Activated naive CD8-positive, alpha-beta T cell treated with anti-CD3 and anti-CD28 coated beads, Interleukin-2, amount 50 U/mL, for 16 hours (primary cell): ENCODE measurements around the gene PLSCR2.
"Not testable (repeated sequence)": the region's sequence is repeated elsewhere in the genome, so short reads cannot be mapped to it uniquely, and the experiment has no call there.

Experiments
- DNase-seq: peaks from one replicate; pipeline ENCODE4 v3.0.0-alpha.2; 2020; ENCODE audit warnings: low read depth, low spot score

Gene PLSCR2

DNA sequence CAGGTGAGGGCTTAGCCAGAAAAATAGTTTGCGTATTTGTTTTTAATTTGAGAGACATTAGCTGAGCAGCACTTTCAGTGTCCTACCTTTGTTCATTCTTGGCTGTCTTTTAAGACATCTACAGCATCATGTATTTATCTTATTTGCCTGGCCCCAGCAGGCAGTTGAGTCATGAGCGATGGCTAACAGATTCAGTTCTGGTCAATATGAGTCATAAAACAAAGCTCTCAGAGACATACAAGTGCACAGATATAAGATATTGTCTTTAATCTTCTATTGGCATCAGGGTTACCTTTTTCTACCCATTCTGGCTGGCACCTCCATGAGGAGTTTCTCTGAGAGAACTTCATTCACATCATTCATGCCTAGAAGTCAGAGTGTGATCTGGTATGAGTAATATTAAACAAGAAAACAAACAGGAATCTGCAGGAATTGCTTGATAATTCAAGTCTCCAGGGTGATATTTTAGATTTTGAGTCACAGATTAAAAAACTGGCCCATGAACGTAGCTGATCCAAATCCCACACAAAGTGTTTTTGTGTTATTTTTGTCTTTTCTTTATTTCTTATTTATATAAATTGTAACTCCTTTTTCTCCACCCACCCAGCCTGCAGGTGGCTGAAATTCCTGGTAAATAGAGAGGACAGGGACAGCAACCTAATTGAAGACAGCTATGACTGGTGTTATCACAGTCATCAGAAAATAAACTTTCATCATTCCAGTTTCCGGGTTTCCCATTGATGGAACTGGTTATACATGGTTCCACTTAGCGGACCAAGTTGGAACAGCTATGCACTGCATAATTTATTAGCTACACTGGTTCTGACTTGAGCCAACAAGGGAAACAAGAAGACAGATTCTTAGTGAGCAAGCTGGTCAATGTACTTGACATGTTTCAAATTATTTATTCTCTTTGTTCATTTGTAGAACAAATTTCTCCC is 47.3 kb downstream of the PLSCR2 start:
- no peak for DNase-seq

GRCh38 chr3:146416366-146416765 is 53.0 kb downstream of the PLSCR2 start:
- DNase-seq: no peak

DNA sequence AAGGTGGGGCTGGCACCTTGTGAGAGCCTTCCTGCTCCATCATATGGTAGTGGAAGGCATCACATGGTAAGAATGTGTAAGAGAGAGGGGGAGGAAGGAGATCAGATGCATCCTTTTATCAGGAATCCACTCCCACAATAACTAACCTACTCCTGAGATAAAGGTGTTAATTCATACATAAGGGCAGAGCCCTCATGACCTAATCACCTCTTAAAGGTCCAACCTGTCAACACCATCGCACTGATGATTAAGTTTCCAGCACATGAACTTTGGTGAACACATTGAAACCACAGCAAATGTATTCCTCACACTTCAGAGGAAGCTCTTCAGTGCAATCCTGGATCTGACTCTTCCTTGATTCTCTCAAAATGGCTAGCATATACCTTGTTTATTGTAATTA is 55.4 kb downstream of the PLSCR2 start:
- DNase-seq: no peak

- not testable (repeated sequence) for DNase-seq
Observed at GRCh38 chr3:146412711-146413110, 56.6 kb downstream of the PLSCR2 start.

DNA sequence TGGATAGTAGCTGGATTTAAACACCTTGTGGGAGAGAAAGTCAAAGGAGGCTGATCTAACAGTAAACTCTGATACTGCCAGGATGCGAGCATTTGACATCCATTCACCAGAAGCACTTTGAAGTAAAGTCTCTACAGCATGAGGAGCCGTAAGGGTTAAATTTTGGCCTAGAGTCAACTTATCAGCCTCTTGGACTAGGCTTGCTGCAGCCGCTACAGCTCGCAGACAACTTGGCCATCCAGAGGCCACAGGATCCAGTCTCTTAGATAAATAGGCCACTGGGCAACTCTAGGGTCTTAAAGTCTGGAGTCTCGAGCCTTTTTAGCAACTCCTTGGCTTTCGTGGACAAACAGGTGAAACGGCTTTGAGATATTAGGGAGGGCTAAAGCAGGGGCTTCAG is 61.4 kb downstream of the PLSCR2 start:
- no peak for DNase-seq

DNA sequence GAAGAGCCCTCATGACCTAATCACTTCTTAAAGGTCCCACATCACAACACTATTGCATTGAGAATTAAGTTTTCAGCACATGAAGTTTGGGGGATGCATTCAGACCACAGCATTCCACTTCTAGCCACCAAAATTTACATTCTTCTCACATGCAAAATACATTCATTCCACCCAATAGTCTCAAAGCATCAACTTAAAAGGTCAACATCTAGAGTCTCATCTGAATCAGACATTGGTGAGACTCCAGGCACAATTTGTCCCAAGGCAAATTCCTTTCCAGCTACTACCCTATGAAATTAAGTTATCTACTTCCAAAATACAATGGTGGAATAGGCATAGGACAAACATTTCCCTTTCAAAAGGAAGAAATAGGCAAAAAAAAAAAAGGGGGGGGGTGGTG is 64.9 kb downstream of the PLSCR2 start:
- no peak for DNase-seq

DNA sequence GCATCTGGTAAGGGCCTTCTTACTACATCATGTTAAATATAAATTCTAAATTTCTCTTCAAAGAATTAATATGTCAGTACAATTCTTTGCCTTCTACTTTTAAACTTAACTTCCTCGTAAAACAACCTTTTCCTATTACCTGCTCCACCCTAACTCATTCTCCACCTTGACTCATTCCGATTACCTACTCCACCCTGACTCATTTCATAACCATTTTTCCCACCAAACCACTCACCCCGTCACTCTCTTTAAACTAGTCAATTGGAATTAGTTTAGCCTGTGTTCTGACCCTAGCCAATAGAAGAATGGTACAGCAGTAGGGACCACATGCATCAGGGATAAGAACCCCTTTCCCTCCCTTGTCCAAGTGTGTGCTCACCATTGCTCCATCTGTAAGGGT is 65.6 kb downstream of the PLSCR2 start:
- DNase-seq: no peak

DNA sequence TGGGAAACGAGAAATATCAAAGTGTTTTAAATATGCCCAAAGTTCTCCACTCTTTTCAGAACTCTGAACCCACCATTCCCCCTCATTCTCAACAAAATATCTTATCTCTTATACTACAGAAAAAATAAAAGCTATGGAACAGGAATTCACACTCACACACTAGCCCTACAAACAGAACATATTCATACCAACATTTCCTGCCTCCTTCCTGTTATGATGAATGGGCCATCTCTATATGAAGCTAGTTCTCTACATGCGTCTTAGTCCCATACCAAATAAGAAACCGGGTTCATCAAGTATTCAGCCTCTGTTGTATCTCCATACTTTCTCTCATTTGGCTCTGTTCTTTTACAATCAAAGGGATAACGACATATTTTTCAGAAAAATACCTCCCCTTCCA is 72.6 kb downstream of the PLSCR2 start:
- no peak for DNase-seq

GRCh38 chr3:146395164-146395563 is 74.2 kb downstream of the PLSCR2 start:
- DNase-seq: no peak

DNA sequence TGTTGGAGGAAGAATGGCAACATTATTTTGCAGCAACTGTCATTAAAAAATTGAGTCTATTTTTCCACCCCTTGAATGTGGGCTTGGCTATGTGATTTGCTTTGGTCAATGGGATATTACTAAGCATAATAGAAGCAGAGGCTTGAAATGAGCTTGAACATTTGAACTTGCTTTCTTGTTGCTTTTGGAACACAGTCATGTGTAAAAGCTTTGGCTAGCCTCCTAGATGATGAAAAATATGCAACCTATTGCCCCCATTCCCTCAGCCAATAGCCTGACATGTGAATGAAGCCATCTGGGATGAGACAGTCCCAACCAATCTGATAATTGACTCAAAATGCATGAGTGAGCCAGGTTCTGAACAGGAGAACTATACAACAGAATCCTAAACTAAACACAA is 78.4 kb downstream of the PLSCR2 start:
- DNase-seq: no peak

DNA sequence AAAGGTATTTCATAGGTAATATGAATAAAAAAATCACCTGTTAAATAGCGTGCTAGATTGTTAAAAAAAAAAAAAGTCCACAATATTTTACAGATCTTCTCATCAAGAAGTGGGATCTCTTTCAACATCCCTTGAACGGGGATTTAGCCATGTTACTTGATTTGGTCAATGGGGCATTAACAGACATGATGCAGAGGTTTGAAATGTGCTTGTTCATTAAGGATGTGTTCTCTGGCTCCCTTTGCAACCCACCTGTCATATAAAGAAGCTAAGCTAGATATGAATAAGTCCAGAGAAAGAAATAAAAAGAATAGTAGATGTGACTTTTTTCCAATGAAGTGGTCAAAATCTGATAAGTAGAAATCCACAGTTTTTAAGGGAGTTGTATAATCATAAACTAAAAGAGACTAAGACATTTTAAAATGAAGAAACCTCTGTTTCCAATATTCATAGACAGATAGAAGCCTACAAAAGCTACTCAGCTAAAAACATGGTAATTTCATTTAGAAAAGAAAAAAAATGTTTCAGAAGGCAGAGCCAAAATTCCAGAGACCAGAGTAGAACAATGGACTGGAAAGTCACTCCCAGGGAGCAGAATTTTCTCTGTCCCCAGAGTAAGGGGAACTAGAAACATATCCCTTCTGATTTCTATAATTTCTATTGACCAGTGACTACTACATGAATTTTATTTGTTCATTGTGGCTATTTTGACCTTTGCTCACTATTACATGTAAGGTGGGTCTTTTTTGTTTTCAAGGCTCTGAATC is 79.2 kb downstream of the PLSCR2 start:
- DNase-seq: no peak

- no peak for DNase-seq
Observed at GRCh38 chr3:146387566-146387965, 81.8 kb downstream of the PLSCR2 start.

DNA sequence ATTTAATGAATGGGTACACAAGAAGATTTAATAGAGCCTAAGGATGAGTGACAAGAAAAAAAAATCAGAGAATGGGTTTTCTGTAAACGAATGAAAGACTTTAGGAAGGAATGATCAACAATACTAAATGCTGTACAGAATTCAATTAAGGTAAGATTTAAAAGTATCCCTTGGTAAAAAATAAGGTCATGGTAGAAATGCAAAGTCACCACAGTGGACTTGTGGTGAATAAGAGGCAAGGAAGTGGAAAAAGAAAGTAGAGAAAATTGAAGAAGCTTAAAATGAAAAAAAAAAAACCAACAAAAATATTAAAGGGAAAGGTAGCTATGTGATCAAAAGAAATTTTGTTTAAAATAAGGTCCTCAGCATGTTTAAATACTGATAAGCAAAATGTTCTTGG is 82.4 kb downstream of the PLSCR2 start:
- no peak for DNase-seq

- DNase-seq: no peak
Observed at GRCh38 chr3:146384786-146385185, 84.6 kb downstream of the PLSCR2 start.
